K562 (cell line): ENCODE measurements around the gene ZP3. TPM values are rescaled to one million over a fixed set of nuclear protein-coding genes. Genes with fewer than 3 reads are reported as not detected.

Source experiments
- ATAC-seq: fragments of 200-7000 bp; cut with Tn5 transposase; 3 replicates; pipeline ENCODE4 v1.9.1; 2020; ENCODE audit warnings: moderate library complexity
- BruUV-seq: library from RNA; stranded (reverse); fragments of 400-500 nt; replicated peaks from 2 replicates; lab custom pipeline; 2021; lab: Mats Ljungman, UMichigan
- CTCF ChIA-PET: fragments of 300-600 bp; formaldehyde crosslinking; extraction: SDS; loops from one replicate; lab custom pipeline; 2021; ENCODE audit warnings: low intra/inter-chr PET ratio; lab: Yijun Ruan, JAX
- POLR2A ChIA-PET: fragments of 300-600, 350-650 bp; sonication (Branson Sonifier 250); formaldehyde crosslinking; extraction: SDS; loops from one replicate; lab custom pipeline; 2021; ENCODE audit warnings: antibody characterized with exemption, inconsistent platforms; lab: Yijun Ruan, JAX
- DNase-seq, 4 experiments: peaks; one replicate each; pipeline versions ENCODE4 v3.0.0 to v3.0.0-alpha.2; 2011 to 2018; ENCODE audit warnings: low spot score in 3 of 4, mixed read lengths in 3 of 4; ENCODE audit errors: extremely low read depth in 1 of 4
- FAIRE-seq: peaks from 2 replicates; lab custom pipeline; 2011; peaks lifted over from hg19 to GRCh38; lab: Jason Lieb, UNC
- H2AFZ ChIP-seq: 2 replicates; pipeline ENCODE4 v1.6.0; 2011; ENCODE audit warnings: low read depth, low read length, control low read depth, inconsistent platforms
- H3K27ac ChIP-seq: fragments of 200-600 bp; 3 replicates; pipeline ENCODE4 v1.8.0; 2011; ENCODE audit warnings: low read depth, mild to moderate bottlenecking, control low read depth, inconsistent platforms, low read length, moderate library complexity, mixed read lengths; ENCODE audit errors: extremely low read depth
- H3K27me3 ChIP-seq, 2 experiments: fragments of 300-600 bp in 1 of 2; 2 replicates in 1 of 2; 3 replicates in 1 of 2; pipeline versions ENCODE4 v1.6.0 to v1.8.0; 2011; ENCODE audit warnings: inconsistent platforms in 2 of 2, low read length in 2 of 2, mild to moderate bottlenecking in 1 of 2, mixed read lengths in 1 of 2, moderate library complexity in 1 of 2; ENCODE audit not compliant: control insufficient read depth in 2 of 2, insufficient read depth in 2 of 2
- H3K36me3 ChIP-seq: fragments of 300-600 bp; 3 replicates; pipeline ENCODE4 v1.8.0; 2011; ENCODE audit warnings: mild to moderate bottlenecking, low read length, inconsistent platforms; ENCODE audit not compliant: control insufficient read depth, insufficient read depth
- H3K4me1 ChIP-seq, 2 experiments: fragments of 200-600 bp in 1 of 2; replicated peaks in 1 of 2; 2 replicates in 1 of 2; 3 replicates in 1 of 2; pipeline versions ENCODE4 v1.5.1 to v1.8.0; 2011; ENCODE audit warnings: inconsistent platforms in 2 of 2, low read length in 2 of 2, mild to moderate bottlenecking in 1 of 2, mixed read lengths in 1 of 2, moderate library complexity in 1 of 2; ENCODE audit not compliant: control insufficient read depth in 2 of 2, insufficient read depth in 2 of 2
- H3K4me2 ChIP-seq: 2 replicates; pipeline ENCODE4 v1.6.1; 2011; ENCODE audit warnings: low read length, control low read depth, inconsistent platforms, mixed read lengths; ENCODE audit not compliant: insufficient read depth
- H3K4me3 ChIP-seq: fragments of 200-600 bp; sonication (generic), shearing (Covaris generic); 2 replicates; pipeline ENCODE4 v1.5.1; 2016; ENCODE audit warnings: control low read depth, inconsistent platforms
- H3K79me2 ChIP-seq: fragments of 200-600 bp; 3 replicates; pipeline ENCODE4 v1.8.0; 2011; ENCODE audit warnings: low read length, inconsistent platforms; ENCODE audit not compliant: control insufficient read depth, insufficient read depth
- H3K9ac ChIP-seq, 2 experiments: 2 replicates each; pipeline versions ENCODE4 v1.6.0 to v1.6.1; 2011; ENCODE audit warnings: low read depth in 2 of 2, low read length in 2 of 2, control low read depth in 1 of 2, inconsistent platforms in 1 of 2, mild to moderate bottlenecking in 1 of 2, mixed read lengths in 1 of 2; ENCODE audit not compliant: insufficient read depth in 1 of 2
- H3K9me1 ChIP-seq: one replicate; pipeline ENCODE4 v1.6.0; 2011; ENCODE audit warnings: inconsistent platforms, mild to moderate bottlenecking, low read length, moderate library complexity; ENCODE audit not compliant: control insufficient read depth, insufficient read depth
- H3K9me3 ChIP-seq: replicated peaks from 2 replicates; pipeline ENCODE4 v1.5.1; 2011; ENCODE audit warnings: low read depth, low read length, inconsistent platforms; ENCODE audit not compliant: control insufficient read depth, insufficient read depth
- H4K20me1 ChIP-seq: replicated peaks from 2 replicates; pipeline ENCODE4 v1.6.1; 2011; ENCODE audit warnings: low read length, inconsistent platforms, mixed read lengths; ENCODE audit not compliant: control insufficient read depth, insufficient read depth
- ARHGAP35 ChIP-seq: fragments of 450-650 bp; IDR thresholded peaks from 2 replicates; pipeline ENCODE4 v1.6.1; 2018; ENCODE audit not compliant: partially characterized antibody
- EGR1 ChIP-seq: fragments of 450-650 bp; conservative IDR thresholded peaks from 2 replicates; pipeline ENCODE4 v1.6.1; 2017; ENCODE audit warnings: mild to moderate bottlenecking
- ETV6 ChIP-seq, 3 experiments: fragments of 150-350 bp in 1 of 3; sonication (generic) in 1 of 3; formaldehyde crosslinking in 1 of 3; IDR thresholded peaks; 2 replicates each; pipeline versions ENCODE4 v1.6.1 to v1.8.0; 2014 to 2022; ENCODE audit warnings: borderline replicate concordance in 2 of 3, low read depth in 2 of 3, antibody characterized with exemption in 1 of 3, low read length in 1 of 3, mild to moderate bottlenecking in 1 of 3, missing genetic modification reagents in 1 of 3
- NCOA2 ChIP-seq, 2 experiments: fragments of 450-650 bp; IDR thresholded peaks; 2 replicates each; pipeline ENCODE4 v1.6.1; 2018; ENCODE audit warnings: mild to moderate bottlenecking in 2 of 2, moderate library complexity in 1 of 2; ENCODE audit not compliant: partially characterized antibody in 2 of 2
- NFE2 ChIP-seq: IDR thresholded peaks from 2 replicates; pipeline ENCODE4 v1.6.1; 2014; ENCODE audit warnings: antibody characterized with exemption, low read depth
- RUNX1 ChIP-seq: sonication (generic); IDR thresholded peaks from 2 replicates; pipeline ENCODE4 v1.6.1; 2016; ENCODE audit warnings: antibody characterized with exemption, low read depth
- TEAD2 ChIP-seq: fragments of 450-650 bp; IDR thresholded peaks from 2 replicates; pipeline ENCODE4 v1.6.1; 2016; ENCODE audit warnings: missing genetic modification characterization, control low read depth, missing compliant biosample characterization
- TEAD4 ChIP-seq, 2 experiments: sonication (generic) in 1 of 2; formaldehyde crosslinking in 1 of 2; IDR thresholded peaks; 2 replicates each; pipeline versions ENCODE4 v1.6.1 to v1.8.0; 2012 to 2022; ENCODE audit warnings: borderline replicate concordance in 1 of 2, inconsistent platforms in 1 of 2, low read length in 1 of 2, mild to moderate bottlenecking in 1 of 2, missing genetic modification reagents in 1 of 2
- XRCC3 ChIP-seq: fragments of 450-650 bp; IDR thresholded peaks from 2 replicates; pipeline ENCODE4 v1.6.1; 2017; ENCODE audit warnings: mild to moderate bottlenecking, moderate library complexity
- YY1 ChIP-seq, 3 experiments: IDR thresholded peaks; 2 replicates each; pipeline ENCODE4 v1.6.1; 2011; ENCODE audit warnings: low read length in 2 of 3, mild to moderate bottlenecking in 2 of 3, moderate library complexity in 2 of 3, borderline replicate concordance in 1 of 3, control low read depth in 1 of 3, low read depth in 1 of 3; ENCODE audit not compliant: insufficient read depth in 3 of 3, insufficient replicate concordance in 2 of 3, control insufficient read depth in 1 of 3, insufficient read length in 1 of 3; ENCODE audit errors: extremely low read depth in 1 of 3
- ZNF76 ChIP-seq: fragments of 250-450 bp; sonication (Bioruptor Pico); IDR thresholded peaks from 2 replicates; pipeline ENCODE4 v1.4.0; 2020; ENCODE audit warnings: mild to moderate bottlenecking, moderate library complexity, borderline replicate concordance
- WGBS: fragments of 100-300 bp; shearing (Covaris generic); methylation state at CpG from one replicate; pipeline ENCODE4 v1.1.6; 2016; ENCODE audit warnings: low coverage, mixed read lengths; ENCODE audit not compliant: insufficient coverage; ENCODE audit errors: missing lambda C conversion rate; 5-methylcytosine and 5-hydroxymethylcytosine counted together
- in situ Hi-C: fragments of 300-500 bp; cut with MboI; formaldehyde crosslinking; loops from 4 replicates; pipeline ENCODE4 v1.15.0; 2018; ENCODE audit warnings: inconsistent platforms, mixed read lengths
- intact Hi-C: fragments of 100-400 bp; cut with micrococcal nuclease; formaldehyde crosslinking; loops from 2 replicates; pipeline ENCODE4 v1.14.2; 2022
- polyA plus RNA-seq, 8 experiments: library from polyadenylated mRNA; depleted of rRNA in 4 of 8; stranded (reverse) in 5 of 8; unstranded in 3 of 8; fragments of >200 nt; fragmentation: Nextera tagmentation in 2 of 8; fragmentation: Illumina TruSeq in 1 of 8; extraction: Ambion mirVana in 2 of 8; extraction: Trizol in 1 of 8; gene quantifications; 2 replicates each; pipeline versions ENCODE4 v1.2.1 to v1.2.3, GENCODE V29; 2011 to 2014; ENCODE audit warnings: inconsistent platforms in 1 of 8, missing spikeins in 1 of 8
- total RNA-seq, 7 experiments: library from RNA; depleted of rRNA in 6 of 7; stranded (reverse); fragments of >200 nt in 6 of 7; fragmentation: Illumina TruSeq in 2 of 7; extraction: Trizol in 2 of 7; gene quantifications; 2 replicates each; pipeline versions ENCODE4 v1.2.1 to v1.2.3, GENCODE V29; 2011 to 2021; ENCODE audit warnings: low replicate concordance in 1 of 7
- TF ChIP-seq, protein P1 (sequence below): sonication (generic); formaldehyde crosslinking; IDR thresholded peaks from 2 replicates; pipeline ENCODE4 v1.8.1; 2023; ENCODE audit warnings: mild to moderate bottlenecking, missing genetic modification reagents
- TF ChIP-seq, protein P2 (sequence below): fragments of 250-450 bp; sonication (Bioruptor Pico); IDR thresholded peaks from 2 replicates; pipeline ENCODE4 v1.8.0; 2022; ENCODE audit warnings: moderate library complexity, mild to moderate bottlenecking, inconsistent platforms
- TF ChIP-seq, protein P3 (sequence below), 2 experiments: fragments of 200-800 bp in 1 of 2; sonication (Bioruptor generic) in 1 of 2; sonication (generic) in 1 of 2; formaldehyde crosslinking in 1 of 2; IDR thresholded peaks in 1 of 2; conservative IDR thresholded peaks in 1 of 2; 2 replicates each; pipeline versions ENCODE4 v1.5.0 to v1.6.1; 2016 to 2020; ENCODE audit warnings: missing compliant biosample characterization in 1 of 2, missing genetic modification characterization in 1 of 2, missing genetic modification reagents in 1 of 2
- TF ChIP-seq, protein P4 (sequence below): fragments of 450-650 bp; IDR thresholded peaks from 2 replicates; pipeline ENCODE4 v1.6.1; 2016; ENCODE audit warnings: antibody characterized with exemption

Gene ZP3
- total and polyA plus RNA-seq, 9 of the 15 experiments (the other 6 are each of a cell fraction or from before 2014, with no cell fraction given), result 1.4 to 3.8 (median 2.4) TPM

DNA sequence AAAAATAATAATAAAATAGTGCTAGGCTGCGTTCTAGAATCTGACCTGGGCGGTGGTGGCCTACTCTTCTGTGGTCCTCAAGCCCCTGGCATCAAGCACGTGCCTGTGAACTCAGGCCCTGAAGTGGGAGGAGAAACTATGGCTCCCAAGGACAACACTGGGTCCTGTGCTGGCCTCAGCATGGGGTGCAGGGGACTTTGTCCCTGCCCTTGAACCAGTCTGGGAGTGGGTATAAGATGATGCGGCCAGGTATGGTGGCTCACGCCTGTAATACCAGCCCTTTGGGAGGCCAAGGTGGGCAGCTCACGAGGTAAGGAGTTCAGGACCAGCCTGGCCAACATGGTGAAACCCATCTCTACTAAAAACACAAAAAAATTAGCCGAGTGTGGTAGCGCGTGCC lies 5.5 kb downstream of the ZP3 start:
- peaks cover 4 to 10% of the 10 kb centered on the region in 2 experiments; a peak in 4 of 5 replicates for H3K4me1 ChIP-seq
- DNase-seq (peak in 1 of 4 experiments; percentile 2), FAIRE-seq (no peak), ATAC-seq (no peak)
- ChIA-PET CTCF (no interaction called here), POLR2A (no interaction called here)
- H3K79me2 ChIP-seq, result no peaks in the 10 kb centered on the region
- no peaks in the 10 kb centered on the region for H3K9me3 ChIP-seq
- H3K9me1 ChIP-seq, result no peaks in the 10 kb centered on the region
- no peaks in the 10 kb centered on the region for H4K20me1 ChIP-seq
- no peak overlapping the region for H2AFZ ChIP-seq
- no peak overlapping the region for H3K4me2 ChIP-seq
- peaks cover 0 to under 1% of the 10 kb centered on the region in 2 experiments; a peak in 2 of 5 replicates for H3K27me3 ChIP-seq
- no peak overlapping the region for H3K9ac ChIP-seq
- H3K36me3 ChIP-seq, result no peaks in the 10 kb centered on the region
- no peak overlapping the region for H3K4me3 ChIP-seq
- in situ Hi-C loops, result loop anchor here (5.0 to 10.0 kb wide), 2 partner anchors 75 to 182 kb away; no protein-coding TSS in a partner anchor
- intact Hi-C loops, result no loop called here
- 57% methylated on average over 9 of the region's 9 CpGs for WGBS
- no TSS peak for BruUV-seq
- H3K27ac ChIP-seq, result no peak overlapping the region
- TF ChIP-seq ARHGAP35, result no peak
- TF ChIP-seq RUNX1, result no peak
- TF ChIP-seq NCOA2 (IDR thresholded peaks at IDR 0.05; ENCODE audit: partially characterized antibody in 2 of 2), result no peak
- no peak for TF ChIP-seq ZNF76 (CRISPR knock-in tag)
- no peak for TF ChIP-seq YY1 (IDR thresholded peaks at IDR 0.05; ENCODE audit: borderline replicate concordance in 1 of 3, control insufficient read depth in 1 of 3, extremely low read depth in 1 of 3, insufficient read depth in 3 of 3, insufficient read length in 1 of 3, insufficient replicate concordance in 2 of 3, low read depth in 1 of 3, low read length in 2 of 3)
- TF ChIP-seq, protein P1, sequence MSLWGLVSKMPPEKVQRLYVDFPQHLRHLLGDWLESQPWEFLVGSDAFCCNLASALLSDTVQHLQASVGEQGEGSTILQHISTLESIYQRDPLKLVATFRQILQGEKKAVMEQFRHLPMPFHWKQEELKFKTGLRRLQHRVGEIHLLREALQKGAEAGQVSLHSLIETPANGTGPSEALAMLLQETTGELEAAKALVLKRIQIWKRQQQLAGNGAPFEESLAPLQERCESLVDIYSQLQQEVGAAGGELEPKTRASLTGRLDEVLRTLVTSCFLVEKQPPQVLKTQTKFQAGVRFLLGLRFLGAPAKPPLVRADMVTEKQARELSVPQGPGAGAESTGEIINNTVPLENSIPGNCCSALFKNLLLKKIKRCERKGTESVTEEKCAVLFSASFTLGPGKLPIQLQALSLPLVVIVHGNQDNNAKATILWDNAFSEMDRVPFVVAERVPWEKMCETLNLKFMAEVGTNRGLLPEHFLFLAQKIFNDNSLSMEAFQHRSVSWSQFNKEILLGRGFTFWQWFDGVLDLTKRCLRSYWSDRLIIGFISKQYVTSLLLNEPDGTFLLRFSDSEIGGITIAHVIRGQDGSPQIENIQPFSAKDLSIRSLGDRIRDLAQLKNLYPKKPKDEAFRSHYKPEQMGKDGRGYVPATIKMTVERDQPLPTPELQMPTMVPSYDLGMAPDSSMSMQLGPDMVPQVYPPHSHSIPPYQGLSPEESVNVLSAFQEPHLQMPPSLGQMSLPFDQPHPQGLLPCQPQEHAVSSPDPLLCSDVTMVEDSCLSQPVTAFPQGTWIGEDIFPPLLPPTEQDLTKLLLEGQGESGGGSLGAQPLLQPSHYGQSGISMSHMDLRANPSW (CRISPR knock-in tag), result no peak
- TF ChIP-seq EGR1, result no peak
- TF ChIP-seq TEAD2, result no peak
- no peak for TF ChIP-seq TEAD4 (IDR thresholded peaks at IDR 0.05; ENCODE audit: low read length)
- TF ChIP-seq TEAD4 (CRISPR knock-in tag; IDR thresholded peaks at IDR 0.05; ENCODE audit: borderline replicate concordance), result no peak
- TF ChIP-seq, protein P2, sequence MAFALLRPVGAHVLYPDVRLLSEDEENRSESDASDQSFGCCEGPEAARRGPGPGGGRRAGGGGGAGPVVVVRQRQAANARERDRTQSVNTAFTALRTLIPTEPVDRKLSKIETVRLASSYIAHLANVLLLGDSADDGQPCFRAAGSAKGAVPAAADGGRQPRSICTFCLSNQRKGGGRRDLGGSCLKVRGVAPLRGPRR (CRISPR knock-in tag), result no peak
- TF ChIP-seq XRCC3, result no peak
- no peak for TF ChIP-seq NFE2
- TF ChIP-seq, protein P3, sequence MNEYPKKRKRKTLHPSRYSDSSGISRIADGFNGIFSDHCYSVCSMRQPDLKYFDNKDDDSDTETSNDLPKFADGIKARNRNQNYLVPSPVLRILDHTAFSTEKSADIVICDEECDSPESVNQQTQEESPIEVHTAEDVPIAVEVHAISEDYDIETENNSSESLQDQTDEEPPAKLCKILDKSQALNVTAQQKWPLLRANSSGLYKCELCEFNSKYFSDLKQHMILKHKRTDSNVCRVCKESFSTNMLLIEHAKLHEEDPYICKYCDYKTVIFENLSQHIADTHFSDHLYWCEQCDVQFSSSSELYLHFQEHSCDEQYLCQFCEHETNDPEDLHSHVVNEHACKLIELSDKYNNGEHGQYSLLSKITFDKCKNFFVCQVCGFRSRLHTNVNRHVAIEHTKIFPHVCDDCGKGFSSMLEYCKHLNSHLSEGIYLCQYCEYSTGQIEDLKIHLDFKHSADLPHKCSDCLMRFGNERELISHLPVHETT (CRISPR knock-in tag; conservative IDR thresholded peaks at IDR 0.05 in 1 of 2, IDR thresholded peaks at IDR 0.05 in 1 of 2), result no peak
- no peak for TF ChIP-seq ETV6 (IDR thresholded peaks at IDR 0.05; ENCODE audit: borderline replicate concordance in 1 of 2, low read depth in 2 of 2, low read length in 1 of 2)
- TF ChIP-seq ETV6 (CRISPR knock-in tag; IDR thresholded peaks at IDR 0.05; ENCODE audit: borderline replicate concordance), result no peak
- TF ChIP-seq, protein P4, sequence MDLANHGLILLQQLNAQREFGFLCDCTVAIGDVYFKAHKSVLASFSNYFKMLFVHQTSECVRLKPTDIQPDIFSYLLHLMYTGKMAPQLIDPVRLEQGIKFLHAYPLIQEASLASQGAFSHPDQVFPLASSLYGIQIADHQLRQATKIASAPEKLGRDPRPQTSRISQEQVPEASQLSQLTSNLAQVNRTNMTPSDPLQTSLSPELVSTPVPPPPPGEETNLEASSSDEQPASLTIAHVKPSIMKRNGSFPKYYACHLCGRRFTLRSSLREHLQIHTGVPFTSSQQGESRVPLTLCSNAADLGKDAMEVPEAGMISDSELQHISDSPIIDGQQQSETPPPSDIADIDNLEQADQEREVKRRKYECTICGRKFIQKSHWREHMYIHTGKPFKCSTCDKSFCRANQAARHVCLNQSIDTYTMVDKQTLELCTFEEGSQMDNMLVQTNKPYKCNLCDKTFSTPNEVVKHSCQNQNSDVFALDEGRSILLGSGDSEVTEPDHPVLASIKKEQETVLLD, result no peak
